A549 (cell line): Measurements from ENCODE around the gene PCDH20. TPM values are rescaled to one million over a fixed set of nuclear protein-coding genes. Genes with fewer than 3 reads are reported as not detected.

ENCODE experiments used
- ATAC-seq, 2 experiments: fragments of 200-7000 bp in 1 of 2; fragments of >200 bp in 1 of 2; cut with Nextera tagmentation in 1 of 2; cut with Tn5 transposase in 1 of 2; 3 replicates each; pipeline versions ENCODE4 v1.8.0 to v1.9.1; 2018 to 2020; ENCODE audit warnings: mild to moderate bottlenecking in 1 of 2, moderate library complexity in 1 of 2
- CTCF ChIA-PET: fragments of 300-600 bp; sonication (Branson Sonifier 250); formaldehyde crosslinking; extraction: SDS; loops from one replicate; lab custom pipeline; 2021; ENCODE audit warnings: antibody characterized with exemption, inconsistent platforms; lab: Yijun Ruan, JAX
- POLR2A ChIA-PET: fragments of 350-600 bp; formaldehyde crosslinking; extraction: SDS; loops from one replicate; lab custom pipeline; 2021; ENCODE audit warnings: antibody characterized with exemption, inconsistent platforms; lab: Yijun Ruan, JAX
- DNase-seq, 2 experiments: peaks; one replicate each; pipeline versions ENCODE4 v3.0.0 to v3.0.0-alpha.2; 2011 to 2016; ENCODE audit warnings: low read depth in 1 of 2, low spot score in 1 of 2
- FAIRE-seq: peaks from 2 replicates; lab custom pipeline; 2011; peaks lifted over from hg19 to GRCh38; lab: Jason Lieb, UNC
- H3K27ac ChIP-seq, 2 experiments: fragments of >200 bp; sonication (Bioruptor Twin); formaldehyde crosslinking; 3 replicates each; pipeline ENCODE4 v1.5.1; 2016 to 2017
- H3K4me1 ChIP-seq: fragments of >200 bp; sonication (Bioruptor Twin); formaldehyde crosslinking; 3 replicates; pipeline ENCODE4 v1.6.1; 2016
- H3K4me2 ChIP-seq: fragments of >200 bp; sonication (Bioruptor Twin); formaldehyde crosslinking; 3 replicates; pipeline ENCODE4 v1.6.1; 2016
- H3K4me3 ChIP-seq: fragments of >200 bp; sonication (Bioruptor Twin); formaldehyde crosslinking; 3 replicates; pipeline ENCODE4 v1.5.1; 2016
- H3K9me3 ChIP-seq: fragments of >200 bp; sonication (Bioruptor Twin); formaldehyde crosslinking; 3 replicates; pipeline ENCODE4 v1.6.1; 2016
- CBX2 ChIP-seq: fragments of 200-600 bp; sonication (generic); IDR thresholded peaks from 2 replicates; pipeline ENCODE4 v1.6.1; 2016; ENCODE audit warnings: low read depth, mild to moderate bottlenecking, borderline replicate concordance
- EHF ChIP-seq: fragments of 250-450 bp; sonication (Bioruptor Pico); IDR thresholded peaks from 2 replicates; pipeline ENCODE4 v1.5.0; 2020; ENCODE audit warnings: mild to moderate bottlenecking
- EHMT2 ChIP-seq: fragments of 200-600 bp; sonication (generic); IDR thresholded peaks from 2 replicates; pipeline ENCODE4 v1.6.1; 2016; ENCODE audit warnings: antibody characterized with exemption, low read depth, mild to moderate bottlenecking, moderate library complexity
- FOSL2 ChIP-seq, 2 experiments: fragments of 450-650 bp in 1 of 2; fragments of >200 bp in 1 of 2; sonication (Bioruptor Twin) in 1 of 2; formaldehyde crosslinking; IDR thresholded peaks; 2 replicates each; pipeline versions ENCODE4 v1.5.0 to v1.6.1; 2016 to 2020; ENCODE audit warnings: mild to moderate bottlenecking in 1 of 2, moderate library complexity in 1 of 2
- HOXA7 ChIP-seq: fragments of 250-450 bp; sonication (Bioruptor Pico); IDR thresholded peaks from 2 replicates; pipeline ENCODE4 v1.5.0; 2020; ENCODE audit warnings: mild to moderate bottlenecking, moderate library complexity
- POLR2AphosphoS2 ChIP-seq: conservative IDR thresholded peaks from 2 replicates; pipeline ENCODE4 v1.6.1; 2012; ENCODE audit warnings: low read length, improper control_type of control experiment, inconsistent platforms
- RFX5 ChIP-seq: fragments of 450-650 bp; IDR thresholded peaks from 2 replicates; pipeline ENCODE4 v1.7.1; 2014; ENCODE audit warnings: antibody characterized with exemption, mild to moderate bottlenecking, moderate library complexity
- ZC3H11A ChIP-seq: fragments of 450-650 bp; IDR thresholded peaks from 2 replicates; pipeline ENCODE4 v1.6.1; 2014; ENCODE audit warnings: antibody characterized with exemption, mild to moderate bottlenecking
- WGBS: methylation state at CpG from one replicate; pipeline ENCODE4 v1.1.6; 2017; ENCODE audit errors: missing lambda C conversion rate; 5-methylcytosine and 5-hydroxymethylcytosine counted together
- polyA minus RNA-seq: library from RNA; depleted of rRNA, polyadenylated mRNA; stranded (reverse); fragments of >200 nt; gene quantifications from 2 replicates; pipeline ENCODE4 v1.2.3, GENCODE V29; 2011; rRNA and poly(A)+ RNA removed
- polyA plus RNA-seq, 4 experiments: library from polyadenylated mRNA; depleted of rRNA in 3 of 4; stranded (reverse); fragments of >200 nt; fragmentation: RNase III in 1 of 4; extraction: RNeasy Plus Mini Kit Qiagen cat#74134 plus additional on column Dnase treatment in 1 of 4; gene quantifications; 2 replicates in 3 of 4; 3 replicates in 1 of 4; pipeline ENCODE4 v1.2.3, GENCODE V29; 2011 to 2017
- TF ChIP-seq, protein P1 (sequence below): fragments of 250-450 bp; sonication (Bioruptor Pico); IDR thresholded peaks from 2 replicates; pipeline ENCODE4 v1.5.0; 2020; ENCODE audit warnings: low read depth, mild to moderate bottlenecking, moderate library complexity
- TF ChIP-seq, protein P2 (sequence below): fragments of >200 bp; sonication (Bioruptor Twin); formaldehyde crosslinking; IDR thresholded peaks from 2 replicates; pipeline ENCODE4 v1.6.1; 2016
- TF ChIP-seq, protein P3 (sequence below): fragments of 200-600 bp; sonication (generic); IDR thresholded peaks from 2 replicates; pipeline ENCODE4 v1.6.1; 2016; ENCODE audit warnings: antibody characterized with exemption, mild to moderate bottlenecking, moderate library complexity
- TF ChIP-seq, protein P4 (sequence below): fragments of 450-650 bp; IDR thresholded peaks from 2 replicates; pipeline ENCODE4 v1.6.1; 2014; ENCODE audit warnings: antibody characterized with exemption
- TF ChIP-seq, protein P5 (sequence below): fragments of >200 bp; sonication (Bioruptor Twin); formaldehyde crosslinking; IDR thresholded peaks from 3 replicates; pipeline ENCODE4 v1.5.1; 2016

Gene PCDH20, protein sequence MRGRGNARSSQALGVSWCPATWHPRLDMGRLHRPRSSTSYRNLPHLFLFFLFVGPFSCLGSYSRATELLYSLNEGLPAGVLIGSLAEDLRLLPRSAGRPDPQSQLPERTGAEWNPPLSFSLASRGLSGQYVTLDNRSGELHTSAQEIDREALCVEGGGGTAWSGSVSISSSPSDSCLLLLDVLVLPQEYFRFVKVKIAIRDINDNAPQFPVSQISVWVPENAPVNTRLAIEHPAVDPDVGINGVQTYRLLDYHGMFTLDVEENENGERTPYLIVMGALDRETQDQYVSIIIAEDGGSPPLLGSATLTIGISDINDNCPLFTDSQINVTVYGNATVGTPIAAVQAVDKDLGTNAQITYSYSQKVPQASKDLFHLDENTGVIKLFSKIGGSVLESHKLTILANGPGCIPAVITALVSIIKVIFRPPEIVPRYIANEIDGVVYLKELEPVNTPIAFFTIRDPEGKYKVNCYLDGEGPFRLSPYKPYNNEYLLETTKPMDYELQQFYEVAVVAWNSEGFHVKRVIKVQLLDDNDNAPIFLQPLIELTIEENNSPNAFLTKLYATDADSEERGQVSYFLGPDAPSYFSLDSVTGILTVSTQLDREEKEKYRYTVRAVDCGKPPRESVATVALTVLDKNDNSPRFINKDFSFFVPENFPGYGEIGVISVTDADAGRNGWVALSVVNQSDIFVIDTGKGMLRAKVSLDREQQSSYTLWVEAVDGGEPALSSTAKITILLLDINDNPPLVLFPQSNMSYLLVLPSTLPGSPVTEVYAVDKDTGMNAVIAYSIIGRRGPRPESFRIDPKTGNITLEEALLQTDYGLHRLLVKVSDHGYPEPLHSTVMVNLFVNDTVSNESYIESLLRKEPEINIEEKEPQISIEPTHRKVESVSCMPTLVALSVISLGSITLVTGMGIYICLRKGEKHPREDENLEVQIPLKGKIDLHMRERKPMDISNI
- polyA plus RNA-seq (2011; rRNA removed) (0.01 and 0.04 TPM in 2 replicates), polyA plus RNA-seq (2017; fragmentation: RNase III; extraction: RNeasy Plus Mini Kit Qiagen cat#74134 plus additional on column Dnase treatment) (not detected in 3 replicates), polyA minus RNA-seq (0.04 TPM in 1 of 2 replicates, not detected in the other)
- polyA plus RNA-seq (2012; cell fraction: cytosol; rRNA removed), result not detected in 2 replicates
- polyA plus RNA-seq (2012; cell fraction: nucleus; rRNA removed), result not detected in 2 replicates

DNA sequence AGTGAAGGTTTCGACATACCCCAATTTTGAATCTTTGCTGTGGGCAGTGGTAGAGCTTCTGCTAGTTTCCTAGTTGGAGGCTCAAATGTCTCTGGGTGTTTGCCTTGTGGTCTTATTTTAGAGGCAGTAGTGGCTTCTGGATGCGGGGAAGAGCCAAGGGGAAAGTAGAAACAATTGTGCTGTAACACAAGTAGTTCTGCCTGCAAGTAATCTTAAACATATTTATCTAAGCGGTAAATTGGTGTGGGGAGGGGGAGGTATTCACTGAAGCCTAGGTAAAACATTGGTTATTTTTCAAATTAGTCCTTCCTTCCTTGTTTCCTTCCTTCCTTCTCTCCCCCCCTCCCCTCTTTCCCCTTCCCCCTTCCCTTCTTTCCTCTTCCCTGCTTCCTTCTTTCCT is at the start of gene PCDH20:
TSS of gene PCDH20 (minus strand) at position 101 of the 400 bp plus-strand sequence. CDS start 691 bp downstream, outside the sequence.
- FAIRE-seq (no peak), DNase-seq (no peak), ATAC-seq (no peak)
- peak within 1 kb of the TSS; percentile 26; the same call in 1 of the 3 replicates for H3K4me3 ChIP-seq
- H3K4me2 ChIP-seq, result peak within 1 kb of the TSS; percentile 60
- H3K9me3 ChIP-seq, result no peaks in the 10 kb centered on the region
- TF ChIP-seq RFX5 (no peak), POLR2AphosphoS2 (no peak), FOSL2 (IDR thresholded peaks at IDR 0.05) (no peak), FOSL2 (CRISPR knock-in tag; IDR thresholded peaks at IDR 0.05) (no peak), EHMT2 (no peak), CBX2 (no peak), ZC3H11A (no peak), EHF (CRISPR knock-in tag) (no peak), HOXA7 (no peak)
- TF ChIP-seq, protein P1, sequence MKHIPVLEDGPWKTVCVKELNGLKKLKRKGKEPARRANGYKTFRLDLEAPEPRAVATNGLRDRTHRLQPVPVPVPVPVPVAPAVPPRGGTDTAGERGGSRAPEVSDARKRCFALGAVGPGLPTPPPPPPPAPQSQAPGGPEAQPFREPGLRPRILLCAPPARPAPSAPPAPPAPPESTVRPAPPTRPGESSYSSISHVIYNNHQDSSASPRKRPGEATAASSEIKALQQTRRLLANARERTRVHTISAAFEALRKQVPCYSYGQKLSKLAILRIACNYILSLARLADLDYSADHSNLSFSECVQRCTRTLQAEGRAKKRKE (CRISPR knock-in tag), result no peak
- TF ChIP-seq, protein P2, sequence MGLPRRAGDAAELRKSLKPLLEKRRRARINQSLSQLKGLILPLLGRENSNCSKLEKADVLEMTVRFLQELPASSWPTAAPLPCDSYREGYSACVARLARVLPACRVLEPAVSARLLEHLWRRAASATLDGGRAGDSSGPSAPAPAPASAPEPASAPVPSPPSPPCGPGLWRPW, result no peak
- TF ChIP-seq, protein P3, sequence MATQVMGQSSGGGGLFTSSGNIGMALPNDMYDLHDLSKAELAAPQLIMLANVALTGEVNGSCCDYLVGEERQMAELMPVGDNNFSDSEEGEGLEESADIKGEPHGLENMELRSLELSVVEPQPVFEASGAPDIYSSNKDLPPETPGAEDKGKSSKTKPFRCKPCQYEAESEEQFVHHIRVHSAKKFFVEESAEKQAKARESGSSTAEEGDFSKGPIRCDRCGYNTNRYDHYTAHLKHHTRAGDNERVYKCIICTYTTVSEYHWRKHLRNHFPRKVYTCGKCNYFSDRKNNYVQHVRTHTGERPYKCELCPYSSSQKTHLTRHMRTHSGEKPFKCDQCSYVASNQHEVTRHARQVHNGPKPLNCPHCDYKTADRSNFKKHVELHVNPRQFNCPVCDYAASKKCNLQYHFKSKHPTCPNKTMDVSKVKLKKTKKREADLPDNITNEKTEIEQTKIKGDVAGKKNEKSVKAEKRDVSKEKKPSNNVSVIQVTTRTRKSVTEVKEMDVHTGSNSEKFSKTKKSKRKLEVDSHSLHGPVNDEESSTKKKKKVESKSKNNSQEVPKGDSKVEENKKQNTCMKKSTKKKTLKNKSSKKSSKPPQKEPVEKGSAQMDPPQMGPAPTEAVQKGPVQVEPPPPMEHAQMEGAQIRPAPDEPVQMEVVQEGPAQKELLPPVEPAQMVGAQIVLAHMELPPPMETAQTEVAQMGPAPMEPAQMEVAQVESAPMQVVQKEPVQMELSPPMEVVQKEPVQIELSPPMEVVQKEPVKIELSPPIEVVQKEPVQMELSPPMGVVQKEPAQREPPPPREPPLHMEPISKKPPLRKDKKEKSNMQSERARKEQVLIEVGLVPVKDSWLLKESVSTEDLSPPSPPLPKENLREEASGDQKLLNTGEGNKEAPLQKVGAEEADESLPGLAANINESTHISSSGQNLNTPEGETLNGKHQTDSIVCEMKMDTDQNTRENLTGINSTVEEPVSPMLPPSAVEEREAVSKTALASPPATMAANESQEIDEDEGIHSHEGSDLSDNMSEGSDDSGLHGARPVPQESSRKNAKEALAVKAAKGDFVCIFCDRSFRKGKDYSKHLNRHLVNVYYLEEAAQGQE, result no peak
- TF ChIP-seq, protein P4, sequence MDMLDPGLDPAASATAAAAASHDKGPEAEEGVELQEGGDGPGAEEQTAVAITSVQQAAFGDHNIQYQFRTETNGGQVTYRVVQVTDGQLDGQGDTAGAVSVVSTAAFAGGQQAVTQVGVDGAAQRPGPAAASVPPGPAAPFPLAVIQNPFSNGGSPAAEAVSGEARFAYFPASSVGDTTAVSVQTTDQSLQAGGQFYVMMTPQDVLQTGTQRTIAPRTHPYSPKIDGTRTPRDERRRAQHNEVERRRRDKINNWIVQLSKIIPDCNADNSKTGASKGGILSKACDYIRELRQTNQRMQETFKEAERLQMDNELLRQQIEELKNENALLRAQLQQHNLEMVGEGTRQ, result no peak
- TF ChIP-seq, protein P5, sequence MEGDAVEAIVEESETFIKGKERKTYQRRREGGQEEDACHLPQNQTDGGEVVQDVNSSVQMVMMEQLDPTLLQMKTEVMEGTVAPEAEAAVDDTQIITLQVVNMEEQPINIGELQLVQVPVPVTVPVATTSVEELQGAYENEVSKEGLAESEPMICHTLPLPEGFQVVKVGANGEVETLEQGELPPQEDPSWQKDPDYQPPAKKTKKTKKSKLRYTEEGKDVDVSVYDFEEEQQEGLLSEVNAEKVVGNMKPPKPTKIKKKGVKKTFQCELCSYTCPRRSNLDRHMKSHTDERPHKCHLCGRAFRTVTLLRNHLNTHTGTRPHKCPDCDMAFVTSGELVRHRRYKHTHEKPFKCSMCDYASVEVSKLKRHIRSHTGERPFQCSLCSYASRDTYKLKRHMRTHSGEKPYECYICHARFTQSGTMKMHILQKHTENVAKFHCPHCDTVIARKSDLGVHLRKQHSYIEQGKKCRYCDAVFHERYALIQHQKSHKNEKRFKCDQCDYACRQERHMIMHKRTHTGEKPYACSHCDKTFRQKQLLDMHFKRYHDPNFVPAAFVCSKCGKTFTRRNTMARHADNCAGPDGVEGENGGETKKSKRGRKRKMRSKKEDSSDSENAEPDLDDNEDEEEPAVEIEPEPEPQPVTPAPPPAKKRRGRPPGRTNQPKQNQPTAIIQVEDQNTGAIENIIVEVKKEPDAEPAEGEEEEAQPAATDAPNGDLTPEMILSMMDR, result no peak
- ChIA-PET POLR2A (no interaction called here), CTCF (no interaction called here)
- H3K27ac ChIP-seq, result no peak within 1 kb of the TSS
- WGBS, result 44% methylated on average over 2 of the region's 3 CpGs
- H3K4me1 ChIP-seq, result no peaks in the 10 kb centered on the region
